NCI-H2196 (cell line): ENCODE results near the gene WDR81.
"Not testable (repeated sequence)": the region's sequence is repeated elsewhere in the genome, so short reads cannot be mapped to it uniquely, and the experiment has no call there.

ENCODE experiments used
- DNase-seq: peaks from one replicate; lab custom pipeline; 2025; ENCODE audit not compliant: unreplicated experiment; lab: John Stamatoyannopoulos, UW

WDR81 gene

GRCh38 chr17:1730326-1731193, 6.1 kb downstream of the WDR81 start:
- DNase-seq: no peak

DNA sequence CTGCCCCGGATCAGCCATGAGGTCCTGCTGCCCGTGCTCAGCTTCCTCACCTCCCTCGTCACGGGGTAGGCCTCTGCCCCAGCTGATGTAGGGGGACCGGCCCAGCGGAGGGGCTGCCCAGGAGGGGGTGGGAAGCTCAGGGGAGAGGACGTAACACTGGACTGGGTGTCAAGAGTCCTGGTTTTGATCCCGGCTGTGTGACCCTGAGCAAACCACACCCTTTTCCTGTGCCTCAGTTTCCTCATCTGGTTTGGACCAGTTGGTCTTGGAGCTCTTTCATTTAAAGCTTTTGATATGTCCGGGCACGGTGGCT, 6.6 kb downstream of the WDR81 start:
- no peak for DNase-seq

- DNase-seq: no peak
Observed at GRCh38 chr17:1732241-1732832, 7.8 kb downstream of the WDR81 start.

DNA sequence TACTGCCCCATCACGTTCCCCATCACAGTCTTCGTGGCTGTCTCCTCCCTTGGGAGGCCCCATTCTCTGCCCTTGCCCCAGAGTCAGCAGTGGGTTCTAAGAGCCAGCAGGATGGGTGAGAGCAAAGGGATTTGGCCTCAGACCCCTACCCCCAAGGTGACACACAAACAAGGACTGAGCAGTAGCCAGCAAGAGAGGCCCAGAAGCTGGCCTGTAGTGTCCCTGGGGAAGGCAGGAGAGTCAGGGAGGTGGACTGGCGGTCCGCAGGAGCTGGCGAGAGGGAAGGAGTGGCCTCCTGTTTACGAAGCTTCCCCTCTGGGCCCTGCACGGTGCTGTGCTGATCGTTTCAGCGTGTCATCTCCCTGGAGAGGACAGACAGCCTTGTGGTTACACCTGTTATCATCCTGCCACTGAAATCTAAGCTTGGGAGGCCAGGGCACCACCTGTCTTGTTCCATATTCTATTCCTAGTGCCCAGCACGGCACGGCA, 8.4 kb downstream of the WDR81 start:
- no peak for DNase-seq

GRCh38 chr17:1733759-1734158, 9.3 kb downstream of the WDR81 start:
- DNase-seq: no peak

GRCh38 chr17:1735418-1735817, 10.9 kb downstream of the WDR81 start:
- DNase-seq: no peak

GRCh38 chr17:1735834-1736347, 11.4 kb downstream of the WDR81 start:
- DNase-seq: no peak

- DNase-seq: no peak
Observed at GRCh38 chr17:1736348-1737281, 12.1 kb downstream of the WDR81 start.

DNA sequence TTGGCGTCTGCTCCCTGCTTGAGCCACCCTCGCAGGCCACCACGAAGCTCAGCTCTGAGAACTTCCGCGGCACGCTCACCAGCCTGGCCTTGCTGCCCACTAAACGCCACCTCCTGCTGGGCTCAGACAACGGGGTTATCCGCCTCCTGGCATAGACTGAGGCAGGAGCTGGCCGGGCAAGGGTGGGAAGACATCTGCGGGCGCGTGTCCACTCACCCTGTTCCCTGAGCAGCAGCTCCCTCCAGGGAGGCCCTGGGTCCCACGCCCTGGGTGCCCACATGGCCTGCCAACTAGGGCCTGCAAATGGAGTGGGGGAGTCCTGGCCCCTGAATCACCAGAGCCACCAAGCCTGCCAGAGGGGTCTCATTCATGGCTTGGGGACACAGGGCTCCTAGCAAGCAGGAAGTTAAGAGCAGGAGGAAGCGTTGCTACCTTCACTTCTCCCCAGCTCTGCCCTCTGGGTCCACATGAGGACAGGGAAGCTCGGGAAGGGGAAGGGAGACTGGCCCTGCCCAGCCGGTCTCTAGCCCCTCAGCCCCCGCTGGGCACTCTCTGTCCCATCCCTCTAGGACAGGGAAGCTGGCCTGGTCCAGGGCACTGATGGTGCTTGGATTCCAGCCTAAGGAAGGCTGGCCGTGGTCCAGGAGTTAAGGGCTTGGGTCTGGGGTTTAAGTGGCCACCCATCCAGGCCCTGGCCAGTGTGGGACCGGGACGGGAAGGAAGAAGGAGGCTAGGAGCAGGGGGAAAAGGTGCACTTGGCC, 13.2 kb downstream of the WDR81 start:
- no peak for DNase-seq

- not testable (repeated sequence) for DNase-seq
Observed at GRCh38 chr17:1741899-1742298, 17.4 kb downstream of the WDR81 start.

GRCh38 chr17:1742371-1743087, 18.0 kb downstream of the WDR81 start, which contains the start of gene SERPINF2:
SERPINF2 (plus strand) TSS chr17:1742871; CDS start chr17:1744996, 2,125 bp downstream.
- DNase-seq: no peak

- no peak for DNase-seq
Observed at GRCh38 chr17:1743088-1743439, 18.6 kb downstream of the WDR81 start.

DNA sequence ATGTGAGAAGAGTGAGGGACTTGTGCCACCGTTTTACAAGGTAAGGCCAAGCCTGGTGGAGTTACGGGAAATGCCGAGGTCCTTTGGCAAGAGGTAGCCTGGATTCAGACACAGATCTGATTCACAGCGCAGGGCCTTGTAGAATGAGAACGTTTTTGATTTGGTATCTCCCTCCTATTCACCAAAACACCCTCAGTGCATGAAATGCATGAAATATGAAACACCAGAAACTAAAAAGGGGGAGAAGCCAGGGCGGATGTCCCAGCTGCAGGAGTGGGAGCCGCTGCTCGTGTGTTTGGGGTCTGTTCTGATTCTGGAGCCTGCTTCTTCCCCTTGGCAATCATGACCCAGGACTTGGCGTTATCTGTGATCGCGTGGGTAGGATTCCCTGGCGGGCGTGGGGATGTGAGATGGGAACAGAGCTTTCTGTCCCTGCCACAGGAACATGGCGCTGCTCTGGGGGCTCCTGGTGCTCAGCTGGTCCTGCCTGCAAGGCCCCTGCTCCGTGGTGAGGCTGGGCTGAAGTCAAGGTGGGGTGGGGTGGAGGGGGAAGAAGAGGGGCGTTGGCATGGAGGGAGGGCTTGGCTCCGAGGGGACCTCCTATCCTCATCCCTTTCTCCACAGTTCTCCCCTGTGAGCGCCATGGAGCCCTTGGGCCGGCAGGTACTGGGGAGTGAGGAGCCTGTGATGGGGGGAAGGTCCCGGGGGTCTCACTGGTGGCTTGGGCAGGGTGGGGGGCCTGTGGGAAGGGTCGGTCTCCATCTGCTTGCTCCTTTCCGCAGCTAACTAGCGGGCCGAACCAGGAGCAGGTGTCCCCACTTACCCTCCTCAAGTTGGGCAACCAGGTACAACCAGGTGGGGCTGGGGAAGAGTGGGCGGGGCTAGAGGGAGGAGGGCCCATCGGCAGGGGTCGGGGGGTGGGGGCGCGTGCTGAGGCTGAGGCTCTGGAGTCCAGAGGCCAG, 20.3 kb downstream of the WDR81 start:
- no peak for DNase-seq

GRCh38 chr17:1745513-1746020, 21.1 kb downstream of the WDR81 start:
- DNase-seq: no peak

- no peak for DNase-seq
Observed at GRCh38 chr17:1746975-1747543, 22.6 kb downstream of the WDR81 start.

DNA sequence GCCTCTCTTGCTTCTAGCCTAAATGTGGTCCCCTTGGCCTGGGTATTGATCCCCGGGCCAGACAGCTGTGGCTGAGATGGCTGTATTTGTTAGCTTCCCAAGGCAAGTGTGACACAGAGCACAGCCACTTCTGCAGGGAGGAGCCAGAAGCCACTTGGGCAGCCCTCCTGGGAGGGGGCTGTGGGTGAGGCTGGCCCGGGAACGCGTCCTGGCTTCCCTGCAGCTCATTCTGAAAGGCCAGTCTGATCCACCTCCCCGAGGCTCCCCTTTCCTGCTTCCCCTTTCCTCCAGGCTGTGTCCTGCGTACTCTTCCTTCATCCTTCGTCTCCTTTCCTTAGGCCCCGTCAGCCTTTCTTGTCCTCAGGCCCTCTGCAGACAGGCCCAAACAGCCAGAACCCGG, 26.1 kb downstream of the WDR81 start:
- DNase-seq: no peak

GRCh38 chr17:1752425-1753262, 28.1 kb downstream of the WDR81 start:
- peak; percentile 26 for DNase-seq
